Thyroid gland (tissue), 4 donors: Measurements from ENCODE around the gene MMP20. TPM values are rescaled to one million over a fixed set of nuclear protein-coding genes. Genes with fewer than 3 reads are reported as not detected.
A peak's percentile ranks its signal among the peaks of the same experiment; 100 is the strongest.

Source experiments
- DNase-seq, 2 donors: peaks; one replicate each; pipeline ENCODE4 v3.0.0-alpha.2; 2019
- H3K27ac ChIP-seq, 3 donors: fragments of 200-600 bp; sonication (generic); 1 replicate in 2 of 3; 2 replicates in 1 of 3; pipeline ENCODE4 v1.5.1; 2016 to 2019; ENCODE audit warnings: mild to moderate bottlenecking in 1 of 3, moderate library complexity in 1 of 3
- H3K27me3 ChIP-seq: fragments of 200-600 bp; sonication (generic); one replicate; pipeline ENCODE4 v1.5.1; 2019
- H3K36me3 ChIP-seq, 2 donors: fragments of 200-600 bp; sonication (generic); one replicate each; pipeline ENCODE4 v1.5.1; 2016 to 2019
- H3K4me1 ChIP-seq, 2 donors: fragments of 200-600 bp; sonication (generic); one replicate each; pipeline ENCODE4 v1.5.1; 2017 to 2019
- H3K4me3 ChIP-seq, 3 donors: fragments of 200-600 bp; sonication (generic); replicated peaks in 1 of 3; 1 replicate in 2 of 3; 2 replicates in 1 of 3; pipeline ENCODE4 v1.5.1; 2016; ENCODE audit warnings: mild to moderate bottlenecking in 1 of 3
- H3K9me3 ChIP-seq: fragments of 200-600 bp; sonication (generic); one replicate; pipeline ENCODE4 v1.5.1; 2017
- CTCF ChIP-seq, 6 experiments: fragments of 200-600 bp in 3 of 6; fragments of 450-650 bp in 3 of 6; sonication (generic) in 3 of 6; IDR thresholded peaks; one replicate each; pipeline ENCODE4 v1.5.1; 2016 to 2019; ENCODE audit warnings: antibody characterized with exemption in 6 of 6, mild to moderate bottlenecking in 2 of 6, inconsistent platforms in 1 of 6, moderate library complexity in 1 of 6
- POLR2A ChIP-seq, 2 donors: fragments of 450-650 bp; IDR thresholded peaks; one replicate each; pipeline ENCODE4 v1.6.1; 2017; ENCODE audit warnings: antibody characterized with exemption in 2 of 2, mild to moderate bottlenecking in 2 of 2, moderate library complexity in 1 of 2
- WGBS, 2 donors: methylation state at CpG; one replicate each; pipeline ENCODE4 v1.1.5; 2017; 5-methylcytosine and 5-hydroxymethylcytosine counted together
- intact Hi-C: fragments of 100-400 bp; cut with DNase I; formaldehyde crosslinking; loops from one replicate; pipeline ENCODE4 v1.15.1; 2023
- total RNA-seq, 4 donors: library from RNA; depleted of rRNA; stranded (reverse); fragments of >200 nt; gene quantifications; one replicate each; pipeline ENCODE4 v1.2.3, GENCODE V29; 2016

MMP20 gene
- not detected for total RNA-seq

- no peaks in the 10 kb centered on the region for H3K27me3 ChIP-seq
Measured at GRCh38 chr11:102625177-102625576, at the start of gene MMP20. Gene MMP20, minus strand, starts transcription at chr11:102625332. Its CDS starts 13 bp downstream, at chr11:102625319.

GRCh38 chr11:102669664-102670063 lies 44.5 kb upstream of the MMP20 start:
- 70 to 73% methylated on average over 3 of the region's 3 CpGs for WGBS, 2 donors
- no peaks in the 10 kb centered on the region for H3K4me1 ChIP-seq
- H3K36me3 ChIP-seq, result no peaks in the 10 kb centered on the region
- intact Hi-C loops, result loop anchor here (10.0 kb wide), 1 partner anchor 325 kb away; the partner anchor contains the start of gene BIRC2
- H3K27ac ChIP-seq, result no peak overlapping the region
- H3K4me3 ChIP-seq, result no peak overlapping the region
- H3K27me3 ChIP-seq, result no peaks in the 10 kb centered on the region
- TF ChIP-seq CTCF (IDR thresholded peaks at IDR 0.05), result no peak
- TF ChIP-seq POLR2A (IDR thresholded peaks at IDR 0.05), result no peak
- H3K9me3 ChIP-seq, result no peaks in the 10 kb centered on the region
- no peak for DNase-seq

More at GRCh38 chr11:102625177-102625576, at the start of gene MMP20:
- intact Hi-C loops, result no loop called here
- 85 to 88% methylated on average over 5 of the region's 5 CpGs for WGBS, 2 donors
- no peak for DNase-seq
- TF ChIP-seq CTCF (IDR thresholded peaks at IDR 0.05) (no peak), POLR2A (IDR thresholded peaks at IDR 0.05) (no peak)
- no peak within 1 kb of the TSS for H3K4me3 ChIP-seq
- H3K36me3 ChIP-seq, result no peaks in the 10 kb centered on the region
- H3K27ac ChIP-seq, result no peak within 1 kb of the TSS
- no peaks in the 10 kb centered on the region for H3K9me3 ChIP-seq
- H3K4me1 ChIP-seq, result no peaks in the 10 kb centered on the region

GRCh38 chr11:102666331-102666957 lies 41.3 kb upstream of the MMP20 start:
- TF ChIP-seq CTCF (IDR thresholded peaks at IDR 0.05) (peak; percentile 48 to 77 (median 74)), POLR2A (IDR thresholded peaks at IDR 0.05) (no peak)
- Histone ChIP-seq H3K36me3 (no peaks in the 10 kb centered on the region), H3K9me3 (no peaks in the 10 kb centered on the region), H3K27ac (no peak overlapping the region), H3K27me3 (no peaks in the 10 kb centered on the region), H3K4me3 (no peak overlapping the region), H3K4me1 (no peaks in the 10 kb centered on the region)
- peak; percentile 10 to 13 for DNase-seq
- WGBS, 2 donors, result 3 to 7% methylated on average over 4 of the region's 4 CpGs
- intact Hi-C loops, result loop anchor here (10.0 kb wide), 1 partner anchor 322 kb away; the partner anchor contains the start of gene BIRC2

- Histone ChIP-seq H3K36me3 (no peaks in the 10 kb centered on the region), H3K9me3 (no peaks in the 10 kb centered on the region), H3K27ac (no peak overlapping the region), H3K4me1 (no peaks in the 10 kb centered on the region), H3K4me3 (no peak overlapping the region), H3K27me3 (no peaks in the 10 kb centered on the region)
- intact Hi-C loops, result loop anchor here (10.0 kb wide), 1 partner anchor 319 kb away; the partner anchor contains the start of gene BIRC2
- WGBS, 2 donors, result 73 to 83% methylated on average over 13 of the region's 13 CpGs
- no peak for DNase-seq
- no peak for TF ChIP-seq CTCF (IDR thresholded peaks at IDR 0.05)
Measured at GRCh38 chr11:102664001-102664752, 39.0 kb upstream of the MMP20 start.

- no peak overlapping the region for H3K4me3 ChIP-seq
- no peaks in the 10 kb centered on the region for H3K9me3 ChIP-seq
- no peak for DNase-seq
- H3K36me3 ChIP-seq, result no peaks in the 10 kb centered on the region
- intact Hi-C loops, result loop anchor here (10.0 kb wide), 1 partner anchor 318 kb away; the partner anchor contains the start of gene BIRC2
- no peaks in the 10 kb centered on the region for H3K27me3 ChIP-seq
- no peak overlapping the region for H3K27ac ChIP-seq
- H3K4me1 ChIP-seq, result no peaks in the 10 kb centered on the region
- TF ChIP-seq CTCF (IDR thresholded peaks at IDR 0.05) (no peak), POLR2A (IDR thresholded peaks at IDR 0.05) (no peak)
Measured at GRCh38 chr11:102662607-102663006, 37.5 kb upstream of the MMP20 start.
